SW 1271 (cell line): Measurements from ENCODE around the gene LRMDA.

Source experiments
- DNase-seq, 2 experiments: peaks; one replicate each; lab custom pipeline; 2025; lab: John Stamatoyannopoulos, UW

LRMDA gene

GRCh38 chr10:75716506-75716905 is 285.1 kb downstream of the LRMDA start:
- DNase-seq, result no peak

- no peak for DNase-seq
Measured at GRCh38 chr10:75717126-75717916, 285.9 kb downstream of the LRMDA start.

DNA sequence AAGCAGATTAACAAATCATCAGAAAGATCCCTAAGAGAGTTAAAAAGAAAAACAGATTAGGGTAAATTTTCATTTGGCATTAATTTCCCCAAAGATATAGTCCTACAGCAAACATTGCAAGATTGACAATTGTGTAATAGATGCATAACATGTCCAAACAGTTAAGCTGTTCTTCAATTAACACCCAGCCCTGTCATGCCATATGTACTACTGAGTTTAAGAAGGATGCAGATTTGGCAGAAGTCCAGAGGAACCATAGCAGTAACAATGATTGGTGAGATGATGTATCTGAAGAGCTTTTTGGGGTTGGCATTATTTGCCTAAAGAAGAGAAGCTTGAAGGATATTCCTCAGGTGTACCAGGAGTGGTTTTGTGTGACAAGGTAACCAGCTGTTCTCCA is 287.6 kb downstream of the LRMDA start:
- no peak for DNase-seq

- DNase-seq, result no peak
Measured at GRCh38 chr10:75720157-75720556, 288.7 kb downstream of the LRMDA start.

GRCh38 chr10:75722020-75722419 is 290.6 kb downstream of the LRMDA start:
- DNase-seq, result no peak

DNA sequence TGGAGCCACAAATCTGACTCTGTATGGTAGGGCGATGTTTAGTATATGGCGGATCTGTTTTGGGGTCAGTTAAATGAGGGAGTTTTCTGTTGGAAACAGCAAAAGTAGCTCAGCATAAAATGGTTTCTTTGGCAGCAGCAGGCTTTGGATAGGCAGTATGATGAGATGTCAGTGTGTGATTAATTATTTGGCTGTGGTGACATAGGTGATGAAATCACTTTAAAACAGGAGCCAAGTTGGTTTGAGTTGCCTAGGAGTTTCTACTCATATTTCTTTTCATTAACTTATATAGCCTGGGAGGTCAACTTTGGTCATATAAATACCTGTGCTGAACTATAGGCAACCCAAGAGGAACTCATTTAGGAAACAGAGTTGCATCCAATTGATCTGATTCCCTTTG is 291.2 kb downstream of the LRMDA start:
- DNase-seq, result no peak

DNA sequence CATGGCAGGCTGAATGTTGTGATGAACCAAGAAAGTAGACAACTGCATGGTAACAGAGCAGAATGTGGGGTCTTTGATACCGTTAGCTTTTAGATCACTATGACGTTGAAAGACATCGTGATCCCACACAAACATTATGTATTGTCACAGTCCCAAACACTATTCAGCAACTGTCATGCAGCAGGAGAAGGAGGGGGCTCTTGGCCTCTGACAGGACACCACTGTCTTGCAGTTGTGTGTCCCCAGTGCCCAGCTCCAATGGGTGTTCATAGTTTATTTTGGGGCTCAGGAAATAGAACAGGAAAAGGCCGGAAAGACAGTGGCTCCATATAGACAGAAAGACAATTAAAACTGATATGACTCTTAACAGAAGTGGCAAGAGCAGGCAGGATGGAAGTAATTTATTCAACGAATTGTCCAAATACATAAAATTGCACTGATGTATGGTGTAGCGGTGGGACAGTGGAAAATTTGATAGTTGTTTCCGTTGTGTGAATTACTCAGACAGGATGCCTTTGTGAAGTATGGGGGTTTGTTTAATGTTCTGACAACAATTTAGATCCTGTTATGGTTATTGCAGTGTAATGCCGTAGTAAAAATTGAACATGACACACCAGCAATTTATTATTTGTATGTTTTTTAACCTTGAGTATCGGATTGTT is 292.0 kb downstream of the LRMDA start:
- no peak for DNase-seq

- DNase-seq, result no peak
Measured at GRCh38 chr10:75724047-75724446, 292.6 kb downstream of the LRMDA start.

GRCh38 chr10:75726522-75727483 is 295.4 kb downstream of the LRMDA start:
- DNase-seq, result no peak

GRCh38 chr10:75730847-75731246 is 299.4 kb downstream of the LRMDA start:
- no peak for DNase-seq

DNA sequence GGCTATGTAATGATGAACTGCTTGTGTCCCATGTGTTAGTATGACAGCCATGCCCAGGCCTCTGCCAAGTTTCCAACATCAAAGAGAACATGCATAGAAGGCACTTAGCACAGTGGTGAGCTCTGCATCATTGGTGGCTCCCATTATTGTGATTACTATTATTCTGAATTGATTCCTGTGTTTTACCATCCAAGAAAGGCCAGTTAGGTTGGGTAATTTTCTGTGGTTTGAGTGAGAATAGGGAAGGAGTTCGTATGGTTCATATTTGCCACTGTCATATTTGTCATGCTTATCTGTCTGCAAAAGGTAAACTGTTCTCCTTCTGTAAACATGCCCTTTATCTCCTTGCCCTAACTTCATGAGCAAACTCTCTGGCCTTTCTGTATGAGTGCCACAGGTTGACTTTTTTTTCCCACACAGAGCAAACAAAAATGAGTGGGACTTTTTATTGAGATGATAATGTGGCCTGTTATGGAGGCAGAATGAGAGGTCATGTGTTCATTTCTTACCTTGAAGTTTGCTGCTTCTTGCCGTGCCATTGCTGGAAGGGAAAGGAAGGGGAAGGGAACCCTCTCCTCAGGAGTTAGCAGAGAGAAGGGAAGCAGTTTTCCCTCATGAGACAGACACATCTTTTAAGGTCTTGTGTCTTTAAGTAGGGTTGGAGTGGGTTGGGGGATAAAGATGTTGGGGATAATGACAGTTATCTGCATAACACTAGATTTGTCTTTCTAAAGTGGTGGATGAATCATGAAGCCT is 301.9 kb downstream of the LRMDA start:
- DNase-seq, result no peak

GRCh38 chr10:75736151-75736640 is 304.8 kb downstream of the LRMDA start:
- DNase-seq, result no peak

DNA sequence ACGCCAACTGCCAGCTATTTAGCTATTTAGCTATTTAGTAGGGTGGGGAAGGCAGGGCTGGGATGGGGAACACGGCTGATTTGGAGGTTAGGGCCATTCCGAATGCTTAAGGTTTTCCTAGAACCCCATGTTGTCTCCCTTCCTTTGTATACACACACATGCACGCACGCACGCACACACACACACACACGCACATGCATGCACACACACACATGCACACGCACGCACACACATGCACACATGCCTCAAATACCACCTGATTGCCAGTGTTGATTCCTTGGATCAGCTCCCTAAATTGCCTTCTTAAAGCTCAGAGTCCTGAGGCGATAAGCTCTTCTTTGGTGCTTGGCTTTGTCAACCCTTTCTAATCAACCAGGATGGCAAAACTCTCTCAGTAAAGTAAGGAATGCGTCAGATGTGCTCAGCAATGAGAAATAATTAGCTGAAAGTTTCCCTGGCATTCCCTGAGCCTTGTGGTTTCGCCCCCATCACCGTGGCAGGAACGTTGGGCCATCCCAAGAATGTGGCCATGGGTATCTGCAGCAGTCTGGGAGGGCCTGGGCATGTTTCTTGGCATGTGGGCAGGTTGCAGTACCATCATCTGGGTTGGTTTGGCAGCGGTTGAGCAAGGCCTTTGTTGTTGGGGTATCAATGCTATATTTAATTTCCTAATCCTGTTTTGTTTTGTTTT is 305.6 kb downstream of the LRMDA start:
- DNase-seq, result no peak

DNA sequence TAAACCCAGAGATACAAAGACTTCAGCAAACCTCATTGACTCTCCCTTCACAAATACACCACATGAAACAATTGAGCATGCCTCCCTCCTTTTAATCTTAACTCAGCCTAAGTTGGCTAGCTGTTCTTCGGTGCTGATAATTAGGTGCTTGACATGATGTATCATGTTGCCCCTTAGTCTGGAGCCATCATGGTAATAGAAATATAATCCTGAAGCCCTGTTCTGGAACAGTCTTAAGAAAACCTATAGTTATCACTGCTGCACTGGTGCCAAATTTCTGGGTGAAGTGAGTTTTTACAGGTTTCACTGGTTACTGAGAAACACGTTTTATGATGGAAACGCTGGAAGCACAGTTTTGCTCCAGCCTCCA is 306.1 kb downstream of the LRMDA start:
- DNase-seq, result no peak

GRCh38 chr10:75738924-75739323 is 307.5 kb downstream of the LRMDA start:
- DNase-seq, result no peak

GRCh38 chr10:75739414-75740143 is 308.2 kb downstream of the LRMDA start:
- no peak for DNase-seq

- DNase-seq, result no peak
Measured at GRCh38 chr10:75740541-75740940, 309.1 kb downstream of the LRMDA start.

DNA sequence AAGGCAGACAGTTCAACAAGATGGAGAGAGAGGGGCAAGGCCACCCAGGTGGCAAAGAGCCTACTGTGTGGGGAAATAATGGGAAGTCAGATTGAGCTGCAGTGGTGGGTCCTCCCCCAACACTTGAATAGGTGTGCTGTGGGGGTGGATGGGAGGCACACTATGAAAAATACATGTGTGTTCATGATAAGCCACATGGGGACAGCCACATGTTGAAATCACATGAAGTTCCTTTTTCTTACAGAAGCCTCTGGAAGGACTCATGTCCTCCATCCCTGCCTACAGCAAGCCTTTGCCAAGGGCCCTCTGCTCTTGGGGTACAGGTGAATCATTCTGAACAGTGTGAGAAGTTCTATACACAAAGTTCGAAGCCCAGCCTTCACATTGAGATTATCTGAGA is 310.9 kb downstream of the LRMDA start:
- no peak for DNase-seq

DNA sequence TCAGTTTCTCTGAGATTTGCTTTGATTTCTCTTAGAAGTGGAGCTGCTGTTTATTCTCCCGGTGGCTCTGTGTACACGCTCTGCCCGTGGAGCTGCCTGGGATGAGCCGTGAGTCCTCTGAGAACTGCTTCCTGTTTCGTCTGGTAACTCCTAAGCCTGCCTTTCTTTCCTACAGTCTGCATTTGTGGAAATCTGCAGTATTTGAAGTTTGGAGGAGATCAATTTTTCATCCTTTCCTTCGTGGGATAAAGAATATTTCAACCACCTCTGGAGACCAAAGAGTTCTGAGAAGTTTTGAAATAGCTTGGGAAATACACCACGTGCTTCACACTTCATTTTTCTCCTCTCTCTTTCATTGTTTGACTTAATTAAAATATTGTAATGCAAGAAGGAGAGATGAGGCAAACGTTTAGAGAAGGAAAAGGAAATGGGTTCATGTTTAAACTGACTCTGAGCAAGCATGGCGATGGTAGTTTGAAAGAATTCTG is 311.9 kb downstream of the LRMDA start:
- no peak for DNase-seq

DNA sequence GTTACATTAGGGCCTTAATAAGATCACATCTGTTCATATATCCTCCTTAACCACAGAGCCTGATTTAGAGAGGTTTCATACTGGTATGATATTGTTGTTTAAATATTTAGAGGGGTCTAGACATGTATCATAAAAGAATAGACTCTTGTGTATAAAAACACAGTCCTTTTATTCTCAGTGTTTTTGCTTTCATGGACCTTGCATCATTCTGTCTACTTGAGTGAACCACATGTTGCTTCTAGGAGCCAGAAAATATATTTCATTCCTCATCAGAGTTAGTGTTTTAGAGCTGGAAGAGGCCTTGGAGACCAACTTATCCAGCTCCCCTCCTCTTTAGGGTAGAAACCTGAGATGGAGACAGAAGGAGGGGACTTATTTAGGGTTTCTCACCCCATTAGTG is 312.8 kb downstream of the LRMDA start:
- DNase-seq, result no peak
